ENCODE measurements around the gene SLC25A3.
"Not testable (repeated sequence)": the region's sequence is repeated elsewhere in the genome, so short reads cannot be mapped to it uniquely, and the experiment has no call there.

The SLC25A3 gene

GRCh38 chr12:98579835-98580234 is 13.7 kb upstream of the SLC25A3 start:
- no peaks in the 10 kb centered on the region for H3K36me3 Mint-ChIP-seq (ENCODE audit: low read depth)
- no peaks in the 10 kb centered on the region for H3K9me3 Mint-ChIP-seq
- H3K27ac Mint-ChIP-seq, result no peak overlapping the region
- H3K27me3 Mint-ChIP-seq, result no peaks in the 10 kb centered on the region
- no peak overlapping the region for H3K4me3 Mint-ChIP-seq
- H3K4me1 Mint-ChIP-seq (ENCODE audit: low read depth), result no peaks in the 10 kb centered on the region
- intact Hi-C loops (cut with micrococcal nuclease), result no loop called here

- Mint-ChIP-seq H3K4me3 (no peak overlapping the region), H3K27me3 (no peaks in the 10 kb centered on the region), H3K36me3 (ENCODE audit: low read depth) (no peaks in the 10 kb centered on the region), H3K27ac (no peak overlapping the region), H3K4me1 (ENCODE audit: low read depth) (no peaks in the 10 kb centered on the region), H3K9me3 (no peaks in the 10 kb centered on the region)
- intact Hi-C loops (cut with micrococcal nuclease), result no loop called here
Observed at GRCh38 chr12:98580695-98581094, 12.8 kb upstream of the SLC25A3 start.

GRCh38 chr12:98581101-98581500 is 12.4 kb upstream of the SLC25A3 start:
- H3K4me1 Mint-ChIP-seq (ENCODE audit: low read depth), result no peaks in the 10 kb centered on the region

GRCh38 chr12:98582093-98582492 is 11.4 kb upstream of the SLC25A3 start:
- Mint-ChIP-seq H3K36me3 (ENCODE audit: low read depth) (no peaks in the 10 kb centered on the region), H3K9me3 (no peaks in the 10 kb centered on the region), H3K27ac (no peak overlapping the region), H3K4me1 (ENCODE audit: low read depth) (no peaks in the 10 kb centered on the region), H3K4me3 (no peak overlapping the region), H3K27me3 (no peaks in the 10 kb centered on the region)
- intact Hi-C loops (cut with micrococcal nuclease), result no loop called here

More at GRCh38 chr12:98581101-98581500, 12.4 kb upstream of the SLC25A3 start:
- Mint-ChIP-seq H3K4me3 (no peak overlapping the region), H3K9me3 (no peaks in the 10 kb centered on the region), H3K36me3 (ENCODE audit: low read depth) (no peaks in the 10 kb centered on the region), H3K27ac (no peak overlapping the region), H3K27me3 (no peaks in the 10 kb centered on the region)
- intact Hi-C loops (cut with micrococcal nuclease), result no loop called here

- H3K4me1 Mint-ChIP-seq (ENCODE audit: low read depth), result no peaks in the 10 kb centered on the region
Observed at GRCh38 chr12:98587084-98587483, 6.4 kb upstream of the SLC25A3 start.

GRCh38 chr12:98591209-98591608 is 2.3 kb upstream of the SLC25A3 start:
- intact Hi-C loops (cut with micrococcal nuclease), result no loop called here
- peaks cover 27% of the 10 kb centered on the region for H3K36me3 Mint-ChIP-seq (ENCODE audit: low read depth)
- H3K9me3 Mint-ChIP-seq, result no peaks in the 10 kb centered on the region
- H3K4me3 Mint-ChIP-seq, result no peak overlapping the region
- peaks cover 1% of the 10 kb centered on the region for H3K27me3 Mint-ChIP-seq
- H3K27ac Mint-ChIP-seq, result no peak overlapping the region
- H3K4me1 Mint-ChIP-seq (ENCODE audit: low read depth), result peaks cover 15% of the 10 kb centered on the region

More at GRCh38 chr12:98587084-98587483, 6.4 kb upstream of the SLC25A3 start:
- H3K9me3 Mint-ChIP-seq, result no peaks in the 10 kb centered on the region
- H3K27me3 Mint-ChIP-seq, result peaks cover 1% of the 10 kb centered on the region
- no peak overlapping the region for H3K27ac Mint-ChIP-seq
- H3K36me3 Mint-ChIP-seq (ENCODE audit: low read depth), result no peaks in the 10 kb centered on the region
- no peak overlapping the region for H3K4me3 Mint-ChIP-seq
- intact Hi-C loops (cut with micrococcal nuclease), result no loop called here

- H3K27ac Mint-ChIP-seq, result peak overlapping the region; percentile 92
- H3K9me3 Mint-ChIP-seq, result no peaks in the 10 kb centered on the region
- intact Hi-C loops (cut with micrococcal nuclease), result loop anchor here (1.0 kb wide), 1 partner anchor 52 kb away; the partner anchor contains the start of gene APAF1
- peaks cover 23% of the 10 kb centered on the region for H3K4me1 Mint-ChIP-seq (ENCODE audit: low read depth)
- peaks cover 44% of the 10 kb centered on the region for H3K36me3 Mint-ChIP-seq (ENCODE audit: low read depth)
- peaks cover under 1% of the 10 kb centered on the region for H3K27me3 Mint-ChIP-seq
- H3K4me3 Mint-ChIP-seq, result peak overlapping the region; percentile 95
Observed at GRCh38 chr12:98592825-98593322, 612 bp upstream of the SLC25A3 start.

GRCh38 chr12:98594050-98594835 is 757 bp downstream of the SLC25A3 start:
- intact Hi-C loops (cut with micrococcal nuclease), result no loop called here

GRCh38 chr12:98595243-98595988 is 1.9 kb downstream of the SLC25A3 start:
- Mint-ChIP-seq H3K36me3 (ENCODE audit: low read depth) (peaks cover 68% of the 10 kb centered on the region), H3K4me1 (ENCODE audit: low read depth) (peaks cover 23% of the 10 kb centered on the region), H3K27me3 (no peaks in the 10 kb centered on the region), H3K4me3 (peak overlapping the region; percentile 95), H3K9me3 (no peaks in the 10 kb centered on the region), H3K27ac (peak overlapping the region; percentile 92)
- intact Hi-C loops (cut with micrococcal nuclease), result loop anchor here (1.0 kb wide), 1 partner anchor 11 kb away; no protein-coding TSS in a partner anchor

More at GRCh38 chr12:98594050-98594835, 757 bp downstream of the SLC25A3 start:
- H3K4me1 Mint-ChIP-seq (ENCODE audit: low read depth), result peaks cover 23% of the 10 kb centered on the region
- no peaks in the 10 kb centered on the region for H3K27me3 Mint-ChIP-seq
- H3K9me3 Mint-ChIP-seq, result no peaks in the 10 kb centered on the region
- H3K4me3 Mint-ChIP-seq, result peak overlapping the region; percentile 95
- peak overlapping the region; percentile 92 for H3K27ac Mint-ChIP-seq
- H3K36me3 Mint-ChIP-seq (ENCODE audit: low read depth), result peaks cover 57% of the 10 kb centered on the region

- H3K36me3 Mint-ChIP-seq (ENCODE audit: low read depth), result peaks cover 87% of the 10 kb centered on the region
- H3K27ac Mint-ChIP-seq; H3K27me3 Mint-ChIP-seq; H3K9me3 Mint-ChIP-seq; H3K4me3 Mint-ChIP-seq; intact Hi-C loops (cut with micrococcal nuclease): not testable (repeated sequence)
- H3K4me1 Mint-ChIP-seq (ENCODE audit: low read depth), result peaks cover 23% of the 10 kb centered on the region
Observed at GRCh38 chr12:98597313-98597712, 3.8 kb downstream of the SLC25A3 start.

- peaks cover under 1% of the 10 kb centered on the region for H3K4me1 Mint-ChIP-seq (ENCODE audit: low read depth)
- H3K27me3 Mint-ChIP-seq, result no peaks in the 10 kb centered on the region
- H3K4me3 Mint-ChIP-seq, result no peak overlapping the region
- H3K27ac Mint-ChIP-seq, result no peak overlapping the region
- no peaks in the 10 kb centered on the region for H3K9me3 Mint-ChIP-seq
- intact Hi-C loops (cut with micrococcal nuclease), result no loop called here
- H3K36me3 Mint-ChIP-seq (ENCODE audit: low read depth), result peaks cover 79% of the 10 kb centered on the region
Observed at GRCh38 chr12:98601924-98602323, 8.4 kb downstream of the SLC25A3 start.

GRCh38 chr12:98606359-98606988 is 13.0 kb downstream of the SLC25A3 start:
- Mint-ChIP-seq H3K36me3 (ENCODE audit: low read depth) (peaks cover 34% of the 10 kb centered on the region), H3K27ac (peak overlapping the region; percentile 94), H3K4me3 (peak overlapping the region; percentile 76), H3K9me3 (no peaks in the 10 kb centered on the region), H3K4me1 (ENCODE audit: low read depth) (peaks cover 10% of the 10 kb centered on the region), H3K27me3 (no peaks in the 10 kb centered on the region)
- intact Hi-C loops (cut with micrococcal nuclease), result loop anchor here (1.0 to 2.0 kb wide), 3 partner anchors 11 to 46 kb away; partner anchors contain the start of genes APAF1 and IKBIP

GRCh38 chr12:98610596-98610995 is 17.1 kb downstream of the SLC25A3 start:
- Mint-ChIP-seq H3K27me3 (no peaks in the 10 kb centered on the region), H3K9me3 (no peaks in the 10 kb centered on the region), H3K36me3 (ENCODE audit: low read depth) (no peaks in the 10 kb centered on the region), H3K4me1 (ENCODE audit: low read depth) (peaks cover 41% of the 10 kb centered on the region), H3K27ac (no peak overlapping the region), H3K4me3 (no peak overlapping the region)
- intact Hi-C loops (cut with micrococcal nuclease), result no loop called here
